DOHH2 (cell line): ENCODE data around the gene CDK16.

Experiments
- EZH2phosphoT487 ChIP-seq: fragments of 200-600 bp; sonication (generic); IDR thresholded peaks from 2 replicates; pipeline ENCODE4 v1.6.1; 2017; ENCODE audit warnings: borderline replicate concordance, mild to moderate bottlenecking, antibody characterized with exemption, low read length, moderate library complexity, mixed read lengths
- TF ChIP-seq, protein P1 (sequence below): fragments of 200-600 bp; sonication (generic); IDR thresholded peaks from one replicate; pipeline ENCODE4 v1.5.1; 2014; ENCODE audit warnings: antibody characterized with exemption, mild to moderate bottlenecking, low read depth, low read length; ENCODE audit not compliant: poor library complexity, severe bottlenecking

DNA sequence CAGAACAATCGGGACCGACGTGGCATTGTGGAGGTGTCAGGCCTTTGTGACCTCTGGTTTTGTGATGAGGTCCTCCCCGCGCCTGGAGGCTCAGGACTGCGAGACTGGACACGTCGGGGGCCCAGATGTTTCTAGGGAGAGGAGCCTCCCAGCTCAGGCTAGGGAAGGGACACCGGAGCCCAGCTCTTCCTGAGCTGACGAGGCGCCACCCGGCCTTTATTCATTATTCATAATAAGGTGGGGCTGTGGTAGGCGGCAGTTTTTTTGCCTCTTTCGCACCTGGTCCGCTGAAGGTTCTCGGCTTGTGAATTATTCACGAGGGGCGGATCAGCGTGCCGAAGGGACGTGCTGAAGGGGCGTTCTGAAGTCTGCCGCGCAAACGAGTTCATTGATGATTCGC lies 27.1 kb upstream of the CDK16 start:
- TF ChIP-seq, protein P1, sequence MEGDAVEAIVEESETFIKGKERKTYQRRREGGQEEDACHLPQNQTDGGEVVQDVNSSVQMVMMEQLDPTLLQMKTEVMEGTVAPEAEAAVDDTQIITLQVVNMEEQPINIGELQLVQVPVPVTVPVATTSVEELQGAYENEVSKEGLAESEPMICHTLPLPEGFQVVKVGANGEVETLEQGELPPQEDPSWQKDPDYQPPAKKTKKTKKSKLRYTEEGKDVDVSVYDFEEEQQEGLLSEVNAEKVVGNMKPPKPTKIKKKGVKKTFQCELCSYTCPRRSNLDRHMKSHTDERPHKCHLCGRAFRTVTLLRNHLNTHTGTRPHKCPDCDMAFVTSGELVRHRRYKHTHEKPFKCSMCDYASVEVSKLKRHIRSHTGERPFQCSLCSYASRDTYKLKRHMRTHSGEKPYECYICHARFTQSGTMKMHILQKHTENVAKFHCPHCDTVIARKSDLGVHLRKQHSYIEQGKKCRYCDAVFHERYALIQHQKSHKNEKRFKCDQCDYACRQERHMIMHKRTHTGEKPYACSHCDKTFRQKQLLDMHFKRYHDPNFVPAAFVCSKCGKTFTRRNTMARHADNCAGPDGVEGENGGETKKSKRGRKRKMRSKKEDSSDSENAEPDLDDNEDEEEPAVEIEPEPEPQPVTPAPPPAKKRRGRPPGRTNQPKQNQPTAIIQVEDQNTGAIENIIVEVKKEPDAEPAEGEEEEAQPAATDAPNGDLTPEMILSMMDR = no peak
- TF ChIP-seq EZH2phosphoT487 = no peak
